IPS-18a (cell line): ENCODE results near the gene LTBP2.

Source experiments
- H3K27ac ChIP-seq: one replicate; pipeline ENCODE4 v1.5.1; 2013; ENCODE audit warnings: low read length
- H3K27me3 ChIP-seq: one replicate; pipeline ENCODE4 v1.6.1; 2013; ENCODE audit warnings: mild to moderate bottlenecking, low read length; ENCODE audit not compliant: control insufficient read depth, insufficient read depth
- H3K36me3 ChIP-seq: one replicate; pipeline ENCODE4 v1.6.1; 2013; ENCODE audit warnings: low read depth, low read length; ENCODE audit not compliant: control insufficient read depth
- H3K4me1 ChIP-seq: one replicate; pipeline ENCODE4 v1.6.1; 2013; ENCODE audit warnings: low read depth, low read length; ENCODE audit not compliant: control insufficient read depth
- H3K4me3 ChIP-seq: one replicate; pipeline ENCODE4 v1.5.1; 2013; ENCODE audit warnings: low read length
- H3K9ac ChIP-seq: one replicate; pipeline ENCODE4 v1.6.1; 2013; ENCODE audit warnings: mild to moderate bottlenecking, low read length, moderate library complexity
- H3K9me3 ChIP-seq: one replicate; pipeline ENCODE4 v1.6.1; 2013; ENCODE audit warnings: low read depth, low read length; ENCODE audit not compliant: control insufficient read depth

Gene LTBP2

GRCh38 chr14:74504874-74505720 lies 106.9 kb downstream of the LTBP2 start:
- Histone ChIP-seq H3K36me3 (no peaks in the 10 kb centered on the region), H3K27ac (no peak overlapping the region), H3K27me3 (no peaks in the 10 kb centered on the region), H3K4me3 (no peak overlapping the region), H3K4me1 (peaks cover 29% of the 10 kb centered on the region), H3K9ac (no peak overlapping the region), H3K9me3 (no peaks in the 10 kb centered on the region)

GRCh38 chr14:74504412-74504811 lies 107.6 kb downstream of the LTBP2 start:
- H3K4me3 ChIP-seq, result no peak overlapping the region
- no peak overlapping the region for H3K27ac ChIP-seq
- H3K9ac ChIP-seq, result no peak overlapping the region
- no peaks in the 10 kb centered on the region for H3K27me3 ChIP-seq
- H3K4me1 ChIP-seq, result peaks cover 28% of the 10 kb centered on the region
- H3K9me3 ChIP-seq, result no peaks in the 10 kb centered on the region
- no peaks in the 10 kb centered on the region for H3K36me3 ChIP-seq

- Histone ChIP-seq H3K4me3 (no peak overlapping the region), H3K27me3 (no peaks in the 10 kb centered on the region), H3K9ac (no peak overlapping the region), H3K4me1 (peaks cover 25% of the 10 kb centered on the region), H3K27ac (no peak overlapping the region), H3K36me3 (no peaks in the 10 kb centered on the region), H3K9me3 (no peaks in the 10 kb centered on the region)
Observed at GRCh38 chr14:74503938-74504335, 108.1 kb downstream of the LTBP2 start.

GRCh38 chr14:74503291-74503937 lies 108.6 kb downstream of the LTBP2 start:
- H3K9ac ChIP-seq, result no peak overlapping the region
- H3K4me3 ChIP-seq, result no peak overlapping the region
- no peak overlapping the region for H3K27ac ChIP-seq
- H3K27me3 ChIP-seq, result no peaks in the 10 kb centered on the region
- peaks cover 20% of the 10 kb centered on the region for H3K4me1 ChIP-seq
- H3K9me3 ChIP-seq, result no peaks in the 10 kb centered on the region
- no peaks in the 10 kb centered on the region for H3K36me3 ChIP-seq

- Histone ChIP-seq H3K9ac (no peak overlapping the region), H3K9me3 (no peaks in the 10 kb centered on the region), H3K4me3 (no peak overlapping the region), H3K27ac (no peak overlapping the region), H3K27me3 (no peaks in the 10 kb centered on the region), H3K36me3 (no peaks in the 10 kb centered on the region), H3K4me1 (peaks cover 20% of the 10 kb centered on the region)
Observed at GRCh38 chr14:74502236-74503019, 109.6 kb downstream of the LTBP2 start.

- H3K27me3 ChIP-seq, result no peaks in the 10 kb centered on the region
- no peak overlapping the region for H3K27ac ChIP-seq
- no peak overlapping the region for H3K9ac ChIP-seq
- no peaks in the 10 kb centered on the region for H3K36me3 ChIP-seq
- no peaks in the 10 kb centered on the region for H3K9me3 ChIP-seq
- peaks cover 20% of the 10 kb centered on the region for H3K4me1 ChIP-seq
- H3K4me3 ChIP-seq, result no peak overlapping the region
Observed at GRCh38 chr14:74501691-74502090, 110.3 kb downstream of the LTBP2 start.

- no peaks in the 10 kb centered on the region for H3K9me3 ChIP-seq
- peak overlapping the region; percentile 66 for H3K27ac ChIP-seq
- no peak overlapping the region for H3K4me3 ChIP-seq
- peaks cover under 1% of the 10 kb centered on the region for H3K36me3 ChIP-seq
- H3K27me3 ChIP-seq, result no peaks in the 10 kb centered on the region
- H3K9ac ChIP-seq, result peak overlapping the region; percentile 47
- peaks cover 20% of the 10 kb centered on the region for H3K4me1 ChIP-seq
Observed at GRCh38 chr14:74501135-74501614, 110.9 kb downstream of the LTBP2 start.

- H3K9me3 ChIP-seq, result no peaks in the 10 kb centered on the region
- peaks cover 20% of the 10 kb centered on the region for H3K4me1 ChIP-seq
- H3K27me3 ChIP-seq, result no peaks in the 10 kb centered on the region
- peaks cover 4% of the 10 kb centered on the region for H3K36me3 ChIP-seq
- H3K27ac ChIP-seq, result peak overlapping the region; percentile 66
- no peak overlapping the region for H3K4me3 ChIP-seq
- H3K9ac ChIP-seq, result peak overlapping the region; percentile 47
Observed at GRCh38 chr14:74500417-74501134, 111.5 kb downstream of the LTBP2 start.

GRCh38 chr14:74495356-74495755 lies 116.7 kb downstream of the LTBP2 start:
- Histone ChIP-seq H3K36me3 (peaks cover 4% of the 10 kb centered on the region), H3K9me3 (no peaks in the 10 kb centered on the region), H3K4me1 (peaks cover 13% of the 10 kb centered on the region), H3K9ac (no peak overlapping the region), H3K4me3 (no peak overlapping the region), H3K27ac (no peak overlapping the region), H3K27me3 (no peaks in the 10 kb centered on the region)

- H3K36me3 ChIP-seq, result peaks cover 4% of the 10 kb centered on the region
- peak within 1 kb of the TSS; percentile 43 for H3K27ac ChIP-seq
- H3K9me3 ChIP-seq, result no peaks in the 10 kb centered on the region
- no peaks in the 10 kb centered on the region for H3K27me3 ChIP-seq
- H3K9ac ChIP-seq, result peak within 1 kb of the TSS; percentile 87
- peaks cover 11% of the 10 kb centered on the region for H3K4me1 ChIP-seq
- H3K4me3 ChIP-seq, result peak within 1 kb of the TSS; percentile 97
Observed at GRCh38 chr14:74493343-74494261, 118.4 kb downstream of the LTBP2 start, which contains the start of gene ISCA2. Gene ISCA2, plus strand, starts transcription at chr14:74493765. Its CDS starts 10 bp downstream, at chr14:74493775.
